Urothelium cell line (cell line): ENCODE measurements around the gene MRPL24.
"Not testable (repeated sequence)": the region's sequence is repeated elsewhere in the genome, so short reads cannot be mapped to it uniquely, and the experiment has no call there.

Experiments
- DNase-seq: peaks from one replicate; pipeline ENCODE4 v3.0.0; 2011; ENCODE audit warnings: low spot score, mixed read lengths
- FAIRE-seq: peaks from 2 replicates; lab custom pipeline; 2011; peaks lifted over from hg19 to GRCh38; lab: Jason Lieb, UNC

Gene MRPL24

GRCh38 chr1:156740741-156741480, at the start of gene MRPL24:
TSS of gene MRPL24 (minus strand) at chr1:156741088. CDS start at chr1:156738704, 2,384 bp downstream.
- FAIRE-seq (no peak), DNase-seq (peak; percentile 95)

- no peak for FAIRE-seq
- no peak for DNase-seq
Measured at GRCh38 chr1:156789621-156790318, 48.9 kb upstream of the MRPL24 start.

DNA sequence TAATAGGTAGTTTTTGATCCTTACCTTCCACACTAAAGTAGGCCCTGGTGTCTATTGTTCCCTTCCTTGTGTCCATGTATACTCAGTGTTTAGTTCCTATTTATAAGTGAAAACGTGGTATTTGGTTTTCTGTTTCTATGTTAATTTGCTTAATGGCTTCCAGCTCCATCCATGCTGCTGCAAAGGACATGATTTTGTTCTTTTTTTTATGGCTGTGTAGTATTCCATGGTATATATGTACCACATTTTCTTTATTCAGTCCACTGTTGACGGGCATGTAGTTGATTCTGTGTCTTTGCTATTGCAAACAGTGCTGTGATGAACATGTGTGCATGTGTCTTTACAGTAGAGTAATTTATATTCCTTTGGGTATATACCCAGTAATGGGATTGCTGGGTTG, 47.2 kb upstream of the MRPL24 start:
- no peak for DNase-seq
- FAIRE-seq, result no peak

- DNase-seq (no peak), FAIRE-seq (no peak)
Measured at GRCh38 chr1:156786640-156787039, 45.8 kb upstream of the MRPL24 start.

DNA sequence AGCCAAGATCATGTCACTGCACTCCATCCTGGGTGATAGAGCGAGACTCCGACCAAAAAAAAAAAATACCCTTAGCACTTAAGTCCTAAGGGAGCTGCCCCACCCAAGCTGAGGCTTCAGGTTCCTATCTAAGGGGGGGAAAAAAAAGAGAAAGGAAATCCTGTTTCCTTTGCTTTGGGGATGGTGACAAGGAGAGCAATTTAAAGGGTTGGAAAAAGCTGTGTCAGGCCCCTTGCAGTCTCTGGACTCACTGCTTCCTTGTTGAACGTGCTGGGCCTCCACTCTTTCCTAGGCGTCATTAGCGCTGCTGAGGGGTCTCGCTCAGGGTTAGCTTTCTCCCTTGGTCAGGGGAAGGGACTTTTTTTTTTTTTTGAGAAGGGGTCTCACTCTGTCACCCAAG, 44.6 kb upstream of the MRPL24 start:
- DNase-seq (no peak), FAIRE-seq (no peak)

GRCh38 chr1:156781585-156782186, 40.8 kb upstream of the MRPL24 start:
- FAIRE-seq (no peak), DNase-seq (no peak)

- DNase-seq (no peak), FAIRE-seq (no peak)
Measured at GRCh38 chr1:156777573-156777972, 36.7 kb upstream of the MRPL24 start.

DNA sequence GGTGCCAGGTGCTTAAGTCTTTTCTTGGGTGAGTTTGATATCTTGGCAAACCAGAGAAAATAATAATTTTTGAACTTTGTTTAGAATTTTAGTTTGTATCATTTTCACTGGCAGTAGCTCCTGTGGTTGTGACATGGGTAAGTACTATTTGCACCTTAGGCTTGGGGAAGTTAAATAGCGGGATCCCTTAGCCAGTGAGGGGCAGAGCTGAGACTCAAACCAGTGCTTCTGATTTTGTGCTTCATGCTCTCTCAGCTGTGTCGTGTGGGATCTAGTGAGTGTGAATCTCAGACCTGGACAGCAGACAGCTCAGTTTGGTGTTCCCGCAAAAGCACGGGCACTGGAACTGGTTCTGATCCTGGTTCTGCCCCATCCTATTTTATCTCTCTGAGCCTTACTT, 36.1 kb upstream of the MRPL24 start:
- DNase-seq (no peak), FAIRE-seq (no peak)

- DNase-seq (no peak), FAIRE-seq (no peak)
Measured at GRCh38 chr1:156775799-156776198, 34.9 kb upstream of the MRPL24 start.

DNA sequence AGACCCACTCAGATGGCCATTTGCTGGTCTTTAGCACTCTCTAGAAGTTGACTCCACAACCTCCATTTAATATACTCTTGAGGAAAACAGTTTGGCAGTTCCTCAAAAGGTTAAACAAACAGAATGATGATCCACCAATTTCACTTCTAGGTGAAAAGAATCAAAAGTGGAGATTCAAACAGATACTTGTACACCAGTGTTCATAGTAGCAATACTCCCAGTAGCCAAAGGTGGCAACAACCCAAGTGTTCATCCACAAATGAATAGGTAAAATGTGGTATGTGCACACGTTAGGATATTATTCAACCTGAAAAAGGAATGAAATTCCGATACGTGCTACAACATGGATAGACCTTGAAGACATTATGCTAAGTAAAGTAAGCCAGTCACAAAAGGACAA, 32.7 kb upstream of the MRPL24 start:
- no peak for DNase-seq
- FAIRE-seq, result no peak

DNA sequence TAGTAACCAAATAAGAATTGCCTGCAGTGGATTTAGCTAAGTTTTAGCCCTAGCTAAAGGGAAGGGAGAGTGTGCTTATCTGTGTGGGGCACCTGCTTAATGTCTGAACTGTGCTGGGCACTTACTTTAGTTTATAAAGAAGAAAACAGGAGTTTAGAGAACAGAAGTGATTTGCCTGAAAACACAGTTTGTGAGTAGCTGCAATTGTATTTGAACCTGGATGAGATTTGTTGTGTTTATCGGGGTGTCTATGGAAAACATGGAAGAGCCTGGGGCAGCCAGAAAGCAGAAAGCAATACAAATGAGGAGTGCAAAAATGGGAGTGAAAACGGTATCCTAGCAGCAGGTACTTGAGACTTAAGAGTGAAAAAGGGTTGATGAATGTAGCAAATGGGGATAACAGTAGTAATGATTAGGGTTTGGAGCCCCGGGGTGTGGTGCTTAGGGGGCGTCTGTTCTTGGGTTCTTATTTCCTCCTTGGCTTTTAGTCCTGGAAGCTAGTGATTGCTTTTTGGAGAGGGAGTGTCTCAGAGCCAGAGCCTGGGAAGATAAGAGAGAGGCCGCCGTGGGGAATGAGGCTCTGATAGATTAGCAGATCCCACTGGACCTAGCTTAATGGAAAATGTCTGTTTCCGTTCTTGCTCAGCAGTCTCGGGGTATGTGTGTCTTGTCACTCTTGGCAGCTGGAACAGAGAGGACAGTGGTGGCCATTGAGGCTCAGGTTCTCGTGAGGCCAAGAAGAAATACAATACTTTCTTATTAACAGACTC, 32.0 kb upstream of the MRPL24 start:
- no peak for DNase-seq
- FAIRE-seq, result no peak

DNA sequence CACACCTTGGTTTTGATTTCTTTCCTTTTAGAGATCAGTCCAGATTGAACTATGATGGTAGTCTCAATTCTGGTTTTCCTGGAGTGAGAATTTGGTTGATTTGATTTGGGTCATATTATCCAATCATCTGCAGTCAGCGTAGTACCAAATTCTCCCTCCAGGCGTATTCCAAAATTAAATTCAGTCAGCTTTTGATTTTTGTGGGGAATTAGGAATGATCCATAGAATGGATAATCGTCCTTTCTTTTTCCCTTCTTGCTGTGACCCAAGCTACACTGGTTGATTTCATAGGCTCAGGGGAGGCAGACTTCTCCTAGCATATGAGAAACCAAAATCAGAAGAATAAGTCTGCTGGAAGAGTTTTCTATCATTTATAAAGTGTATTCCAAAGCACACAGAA, 31.3 kb upstream of the MRPL24 start:
- no peak for FAIRE-seq
- DNase-seq, result no peak

GRCh38 chr1:156768610-156769295, 27.9 kb upstream of the MRPL24 start:
- FAIRE-seq, result no peak
- DNase-seq, result no peak

DNA sequence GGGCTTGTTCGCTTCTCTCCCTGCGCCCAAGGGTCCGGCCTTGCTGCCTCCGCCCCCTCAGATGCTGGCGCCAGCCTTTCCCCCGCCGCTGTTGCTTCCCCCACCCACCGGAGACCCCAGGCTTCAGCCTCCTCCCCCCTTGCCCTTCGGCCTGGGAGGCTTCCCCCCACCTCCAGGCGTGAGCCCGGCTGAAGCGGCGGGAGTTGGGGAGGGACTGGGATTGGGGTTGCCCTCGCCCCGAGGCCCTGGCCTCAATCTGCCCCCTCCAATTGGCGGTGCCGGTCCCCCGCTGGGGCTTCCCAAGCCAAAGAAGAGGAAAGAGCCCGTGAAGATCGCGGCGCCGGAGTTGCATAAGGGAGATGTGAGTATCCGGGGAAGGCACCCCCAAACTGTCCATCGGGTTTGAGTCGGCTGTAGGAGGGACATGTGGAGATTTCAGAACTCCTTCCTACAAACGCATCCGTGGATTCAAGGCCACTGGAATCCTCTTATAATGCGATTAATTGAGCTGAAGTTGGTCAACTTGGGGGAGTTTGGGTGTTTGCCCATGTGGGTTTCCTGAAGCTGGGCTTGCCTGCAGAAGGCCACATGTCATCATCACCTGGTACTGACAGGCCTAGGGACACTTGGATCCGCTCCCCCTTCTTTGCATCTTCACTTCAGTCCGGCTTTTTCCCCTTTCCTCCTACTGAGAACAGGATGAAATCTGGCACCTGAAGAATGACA, 27.2 kb upstream of the MRPL24 start:
- DNase-seq, result no peak
- no peak for FAIRE-seq

DNA sequence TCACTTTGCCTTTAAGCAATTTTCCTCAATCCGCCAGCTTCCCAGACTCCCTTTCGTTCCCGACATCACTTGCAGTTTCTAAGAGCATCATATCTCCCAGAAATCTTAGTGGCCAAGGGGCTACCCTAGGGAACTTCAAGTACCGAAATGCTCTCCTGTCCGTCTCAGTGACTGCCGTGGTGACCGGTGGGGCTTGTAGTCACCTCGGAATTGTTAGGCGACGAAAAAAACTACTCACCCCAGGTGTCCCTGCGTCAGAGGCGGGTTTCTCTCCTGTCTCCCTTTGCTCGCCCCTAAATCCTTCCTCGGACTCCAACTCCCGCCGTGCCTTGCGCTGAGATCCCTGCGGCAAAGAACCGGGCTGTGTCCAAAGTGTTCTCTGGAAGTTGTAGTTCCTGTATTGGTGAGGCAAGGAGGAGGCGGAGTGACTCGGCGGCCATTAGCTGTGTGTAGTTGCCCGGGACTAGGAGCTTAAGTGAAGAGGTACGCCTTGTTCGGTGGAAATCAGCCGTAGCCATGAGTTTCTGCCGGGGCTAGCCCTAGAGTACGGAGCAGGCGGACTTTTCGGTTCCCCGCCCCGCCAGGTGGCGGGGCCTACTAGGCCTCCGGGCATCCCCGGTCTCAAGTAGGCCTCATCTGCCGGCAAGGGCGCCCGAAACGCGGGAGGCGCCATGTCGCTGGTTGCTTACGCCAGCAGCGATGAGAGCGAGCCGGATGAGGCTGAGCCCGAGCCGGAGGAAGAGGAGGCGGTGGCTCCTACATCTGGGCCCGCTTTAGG, 26.4 kb upstream of the MRPL24 start, which contains the start of gene PRCC:
Gene PRCC (plus strand): TSS at position 435 of the 778 bp plus-strand sequence. CDS start 237 bp downstream, at position 672.
- DNase-seq (peak; percentile 94), FAIRE-seq (no peak)

- FAIRE-seq (no peak), DNase-seq (peak; percentile 15)
Measured at GRCh38 chr1:156766298-156767100, 25.6 kb upstream of the MRPL24 start.

DNA sequence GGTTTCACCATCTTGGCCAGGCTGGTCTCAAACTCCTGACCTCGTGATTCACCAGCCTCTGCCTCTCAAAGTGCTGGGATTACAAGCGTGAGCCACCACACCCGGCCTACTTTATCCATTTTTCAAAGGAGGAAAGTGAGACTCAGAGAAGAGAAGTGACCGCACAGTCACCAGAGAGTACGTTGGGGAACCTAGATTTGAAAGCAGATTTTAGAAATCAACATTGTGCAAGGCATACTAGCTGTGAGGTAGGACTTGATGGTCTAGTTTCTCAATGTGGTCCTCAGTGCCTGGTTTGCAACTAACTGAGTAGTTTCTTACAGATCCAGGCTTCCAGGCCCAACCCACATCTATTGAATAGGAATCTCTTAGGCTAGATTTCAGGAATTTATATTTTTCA, 24.8 kb upstream of the MRPL24 start:
- no peak for FAIRE-seq
- no peak for DNase-seq

GRCh38 chr1:156765136-156765535, 24.2 kb upstream of the MRPL24 start:
- not testable (repeated sequence) for DNase-seq, FAIRE-seq
